Mucosa of stomach (tissue), 1 donor: ENCODE measurements around the gene RADIL.

Experiments used
- H3K27me3 ChIP-seq: one replicate; pipeline ENCODE4 v1.7.0; 2013; ENCODE audit warnings: mild to moderate bottlenecking, low read length; ENCODE audit not compliant: control insufficient read depth, insufficient read depth
- H3K36me3 ChIP-seq: one replicate; pipeline ENCODE4 v1.7.0; 2013; ENCODE audit warnings: low read length; ENCODE audit not compliant: control insufficient read depth, insufficient read depth
- H3K4me1 ChIP-seq: one replicate; pipeline ENCODE4 v1.7.0; 2013; ENCODE audit warnings: mild to moderate bottlenecking, low read length; ENCODE audit not compliant: control insufficient read depth, insufficient read depth
- H3K4me3 ChIP-seq: one replicate; pipeline ENCODE4 v1.7.0; 2013; ENCODE audit warnings: low read length
- H3K9ac ChIP-seq: one replicate; pipeline ENCODE4 v1.7.0; 2013; ENCODE audit warnings: mild to moderate bottlenecking, low read length, moderate library complexity
- H3K9me3 ChIP-seq: one replicate; pipeline ENCODE4 v1.7.0; 2013; ENCODE audit warnings: mild to moderate bottlenecking, low read length, moderate library complexity; ENCODE audit not compliant: control insufficient read depth
- donor health status: Pancreatic carcinoma.

Gene RADIL

DNA sequence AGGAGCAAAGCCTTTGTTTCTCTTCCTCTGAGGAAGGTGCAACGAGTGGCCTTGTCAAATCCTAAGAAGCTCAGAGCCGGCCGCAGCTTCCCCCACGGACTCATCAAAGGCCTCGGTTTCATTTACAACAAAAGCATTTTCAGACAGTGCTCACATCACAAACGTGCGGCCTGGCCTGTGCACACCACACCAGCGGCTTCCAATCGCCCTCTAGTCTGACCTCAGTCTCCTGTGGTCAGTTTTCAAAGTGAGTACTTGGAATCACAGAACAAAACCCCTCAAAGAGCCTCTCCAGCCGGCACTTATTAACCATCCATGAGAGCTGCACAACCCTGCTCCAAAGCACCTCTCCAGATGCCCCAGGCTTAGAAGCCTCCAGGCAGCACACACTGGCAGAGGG, 3.3 kb downstream of the RADIL start:
- Histone ChIP-seq H3K36me3 (no peaks in the 10 kb centered on the region), H3K4me3 (no peak overlapping the region), H3K9ac (no peak overlapping the region), H3K4me1 (peaks cover 5% of the 10 kb centered on the region), H3K27me3 (peaks cover 24% of the 10 kb centered on the region), H3K9me3 (no peaks in the 10 kb centered on the region)

DNA sequence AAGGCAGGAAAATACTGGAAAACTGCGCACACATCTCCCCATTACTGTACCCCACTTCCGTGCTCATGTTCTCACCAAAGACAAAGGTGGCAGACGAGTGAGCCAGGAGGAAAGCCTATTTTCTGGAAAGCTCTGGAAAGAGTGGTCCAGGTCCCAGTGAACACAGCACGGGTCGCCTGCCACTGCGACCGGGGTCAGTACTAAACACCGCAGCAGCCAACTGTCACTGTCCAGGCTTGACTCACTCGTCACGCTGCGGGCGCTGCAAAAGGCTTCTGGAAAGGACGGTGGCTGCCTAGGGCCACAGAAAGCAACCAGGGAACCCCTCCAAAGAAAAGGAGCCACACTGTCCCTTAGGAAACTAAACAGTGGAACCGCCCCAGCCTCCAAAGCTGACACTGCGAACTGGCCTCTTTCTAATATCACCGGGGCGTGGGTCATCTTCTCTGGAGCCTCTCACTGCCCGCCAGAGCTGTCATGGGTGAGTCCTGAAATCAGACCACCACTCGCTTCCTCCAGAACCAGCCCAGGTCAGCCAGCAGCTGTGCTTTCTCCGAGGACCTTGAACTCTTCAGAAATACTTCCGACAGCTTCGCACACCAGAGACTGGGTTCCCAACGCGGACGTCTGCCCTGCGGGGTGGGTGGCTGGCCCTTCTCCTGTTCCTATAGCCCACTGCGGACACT, 4.0 kb downstream of the RADIL start:
- Histone ChIP-seq H3K27me3 (peaks cover 23% of the 10 kb centered on the region), H3K4me1 (peaks cover 5% of the 10 kb centered on the region), H3K4me3 (no peak overlapping the region), H3K9ac (no peak overlapping the region), H3K36me3 (no peaks in the 10 kb centered on the region), H3K9me3 (no peaks in the 10 kb centered on the region)

DNA sequence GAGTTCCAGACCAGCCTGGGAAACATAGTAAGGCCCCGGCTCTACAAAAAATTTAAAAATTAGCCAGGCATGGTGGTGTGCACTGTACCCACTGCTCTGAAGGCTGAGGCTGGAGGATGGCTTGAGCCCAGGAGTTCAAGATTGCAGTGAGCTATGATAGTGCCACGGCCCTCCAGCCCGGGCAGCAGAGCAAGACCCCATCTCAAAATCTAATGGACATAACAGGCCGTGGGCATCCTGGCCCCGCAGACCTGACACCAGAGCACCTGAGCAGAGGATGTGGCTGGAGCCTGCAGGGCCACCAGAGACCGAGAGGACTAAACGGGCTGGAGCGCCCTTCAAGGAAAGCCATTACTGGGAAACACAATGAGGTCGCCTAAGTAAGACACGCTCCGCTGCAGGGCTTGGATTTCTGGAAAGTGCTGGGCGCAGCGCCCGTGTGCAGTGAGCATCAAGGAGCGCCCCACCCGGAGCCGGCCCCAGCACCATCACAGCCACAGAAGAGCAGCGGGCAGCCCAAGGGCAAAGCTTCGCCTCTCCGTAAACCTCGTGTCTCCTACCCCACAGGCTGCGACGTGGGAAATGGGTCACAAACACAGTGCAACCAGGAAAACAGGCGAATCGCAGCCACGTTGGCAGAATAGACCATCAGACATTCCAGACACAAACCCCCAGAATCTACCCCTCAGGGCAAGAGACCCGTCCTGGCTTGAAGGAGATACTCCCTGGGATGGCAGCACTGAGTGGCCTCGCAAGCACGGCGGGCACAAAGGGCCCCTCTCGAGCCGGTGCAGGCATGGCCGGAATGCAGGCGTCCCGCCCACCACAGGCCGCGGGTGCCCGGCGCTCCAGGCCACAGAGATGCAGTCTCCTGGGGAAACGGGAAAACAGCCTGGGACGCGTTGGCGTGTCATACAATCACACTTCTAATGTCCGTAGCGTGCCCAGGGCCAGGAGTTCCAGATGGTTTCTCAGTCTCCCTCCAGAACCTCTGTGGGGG, 4.9 kb downstream of the RADIL start:
- Histone ChIP-seq H3K27me3 (peaks cover 19% of the 10 kb centered on the region), H3K9ac (no peak overlapping the region), H3K9me3 (no peaks in the 10 kb centered on the region), H3K36me3 (no peaks in the 10 kb centered on the region), H3K4me3 (no peak overlapping the region), H3K4me1 (peaks cover 5% of the 10 kb centered on the region)

DNA sequence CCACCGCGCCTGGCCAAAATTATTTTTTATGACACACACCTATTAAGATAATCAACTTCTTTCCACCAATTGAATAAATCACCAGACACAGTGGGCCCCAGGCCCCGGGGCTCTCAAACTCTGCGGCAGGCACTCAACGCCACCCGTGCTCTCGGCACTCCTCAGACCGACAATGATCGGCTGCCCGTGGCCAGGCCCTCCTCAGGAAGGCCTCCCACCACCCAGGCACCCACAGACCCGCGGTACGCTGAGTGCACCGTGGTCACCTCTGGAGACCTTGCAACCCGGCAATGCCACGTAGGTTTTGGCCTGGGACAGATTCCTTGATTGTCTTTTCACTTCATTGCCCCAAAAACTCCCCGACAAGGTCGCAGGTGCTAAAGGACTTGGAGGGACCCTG, 6.9 kb downstream of the RADIL start:
- no peak overlapping the region for H3K9ac ChIP-seq
- no peaks in the 10 kb centered on the region for H3K27me3 ChIP-seq
- H3K9me3 ChIP-seq = no peaks in the 10 kb centered on the region
- no peak overlapping the region for H3K4me3 ChIP-seq
- no peaks in the 10 kb centered on the region for H3K4me1 ChIP-seq
- no peaks in the 10 kb centered on the region for H3K36me3 ChIP-seq

DNA sequence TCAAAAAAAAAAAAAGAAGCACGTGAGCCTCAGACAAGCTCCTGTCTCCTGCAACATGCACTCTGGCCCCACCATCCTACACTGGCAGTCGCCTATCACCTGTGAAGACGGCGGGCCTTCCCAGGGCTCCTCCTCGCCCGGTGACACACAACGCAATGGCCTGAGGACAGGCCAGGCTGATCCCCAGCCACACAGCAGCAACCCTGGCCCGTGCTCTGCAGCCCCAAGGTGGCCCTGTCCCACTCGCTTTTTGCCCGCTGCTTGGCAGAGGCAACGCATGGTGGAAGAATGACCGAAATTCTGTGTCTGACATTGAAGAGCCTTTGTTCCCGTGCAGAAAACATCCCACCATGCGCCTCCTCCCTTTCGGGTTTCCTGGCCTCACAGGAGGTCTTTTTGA, 8.1 kb downstream of the RADIL start:
- Histone ChIP-seq H3K9ac (no peak overlapping the region), H3K4me1 (no peaks in the 10 kb centered on the region), H3K4me3 (no peak overlapping the region), H3K9me3 (no peaks in the 10 kb centered on the region), H3K27me3 (no peaks in the 10 kb centered on the region), H3K36me3 (no peaks in the 10 kb centered on the region)

DNA sequence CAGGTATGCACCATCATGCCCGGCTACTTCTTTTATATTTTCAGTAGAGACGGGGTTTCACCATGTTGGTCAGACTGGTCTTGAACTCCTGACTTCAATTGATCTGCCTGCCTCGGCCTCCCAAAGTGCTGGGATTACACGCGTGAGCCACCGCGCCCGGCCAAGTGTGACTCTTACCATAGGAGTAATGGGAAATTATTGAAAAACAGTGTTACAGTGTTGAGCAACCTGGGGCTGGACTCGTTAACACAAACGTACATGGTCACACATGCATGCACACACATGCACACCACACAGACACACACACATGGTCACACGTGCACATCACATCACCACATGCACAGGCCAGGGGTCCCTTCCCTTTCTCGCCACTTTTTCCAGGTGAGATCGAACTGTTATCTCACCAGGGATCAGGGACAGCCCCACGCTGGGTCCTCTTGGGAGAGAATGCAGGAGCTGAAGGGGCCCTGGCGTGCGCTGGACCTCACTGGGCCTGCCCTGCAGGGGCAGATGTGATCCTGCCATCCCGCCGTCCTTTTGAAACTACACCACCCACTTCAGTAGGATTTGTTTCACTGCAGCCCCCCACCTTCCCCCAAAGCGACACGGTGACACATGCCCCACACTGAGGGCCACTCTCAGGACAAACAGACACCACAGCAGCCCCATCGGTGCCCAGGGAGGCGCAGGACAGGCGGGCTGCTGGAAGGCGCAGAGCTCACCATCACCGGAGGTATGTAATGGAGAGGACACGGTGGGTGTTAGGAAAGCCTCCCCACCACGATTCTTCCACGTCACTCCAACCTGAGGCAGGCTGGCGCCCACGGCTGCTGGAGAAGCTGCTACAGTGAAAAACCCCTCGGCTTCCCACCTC, 10.2 kb downstream of the RADIL start:
- Histone ChIP-seq H3K4me3 (no peak overlapping the region), H3K9ac (no peak overlapping the region), H3K9me3 (no peaks in the 10 kb centered on the region), H3K36me3 (no peaks in the 10 kb centered on the region), H3K4me1 (no peaks in the 10 kb centered on the region), H3K27me3 (no peaks in the 10 kb centered on the region)

DNA sequence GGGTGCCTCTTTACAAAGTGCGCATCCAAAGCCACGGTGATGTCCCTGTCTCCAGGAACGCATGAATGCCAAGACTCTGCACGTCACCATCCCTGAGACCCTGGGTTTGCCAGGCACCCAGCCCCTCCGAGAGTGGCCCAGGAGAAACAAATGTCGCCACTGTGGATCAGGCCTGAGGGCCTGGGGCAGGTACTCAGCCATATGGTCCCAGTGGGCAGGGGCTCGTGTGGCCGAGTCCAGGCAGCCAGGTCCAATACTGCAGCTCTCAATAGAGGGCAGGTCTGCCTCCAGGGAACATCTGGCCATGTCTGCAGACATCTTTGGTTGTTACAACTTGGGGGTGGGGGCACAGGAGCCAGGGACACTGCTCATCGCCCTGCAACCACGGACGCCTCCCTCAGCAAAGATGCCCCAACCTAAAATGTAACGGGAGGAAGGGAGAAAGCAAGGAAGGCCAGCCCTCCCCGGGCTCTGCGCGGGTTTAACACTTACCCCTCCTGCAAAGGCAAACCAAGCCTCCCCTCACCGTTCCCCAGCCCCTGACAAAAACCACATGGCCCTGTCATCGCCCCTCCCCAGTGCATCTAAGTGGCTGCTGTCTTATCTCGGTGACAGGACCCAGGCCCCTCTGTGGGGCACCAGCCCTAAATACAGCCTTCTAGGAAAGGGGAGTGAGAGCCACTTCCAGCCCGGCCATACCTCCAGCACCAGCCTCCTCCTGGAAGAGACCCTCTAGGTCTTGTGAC, 11.4 kb downstream of the RADIL start:
- H3K4me1 ChIP-seq = no peaks in the 10 kb centered on the region
- H3K27me3 ChIP-seq = no peaks in the 10 kb centered on the region
- no peak overlapping the region for H3K9ac ChIP-seq
- H3K36me3 ChIP-seq = no peaks in the 10 kb centered on the region
- no peaks in the 10 kb centered on the region for H3K9me3 ChIP-seq
- H3K4me3 ChIP-seq = no peak overlapping the region

DNA sequence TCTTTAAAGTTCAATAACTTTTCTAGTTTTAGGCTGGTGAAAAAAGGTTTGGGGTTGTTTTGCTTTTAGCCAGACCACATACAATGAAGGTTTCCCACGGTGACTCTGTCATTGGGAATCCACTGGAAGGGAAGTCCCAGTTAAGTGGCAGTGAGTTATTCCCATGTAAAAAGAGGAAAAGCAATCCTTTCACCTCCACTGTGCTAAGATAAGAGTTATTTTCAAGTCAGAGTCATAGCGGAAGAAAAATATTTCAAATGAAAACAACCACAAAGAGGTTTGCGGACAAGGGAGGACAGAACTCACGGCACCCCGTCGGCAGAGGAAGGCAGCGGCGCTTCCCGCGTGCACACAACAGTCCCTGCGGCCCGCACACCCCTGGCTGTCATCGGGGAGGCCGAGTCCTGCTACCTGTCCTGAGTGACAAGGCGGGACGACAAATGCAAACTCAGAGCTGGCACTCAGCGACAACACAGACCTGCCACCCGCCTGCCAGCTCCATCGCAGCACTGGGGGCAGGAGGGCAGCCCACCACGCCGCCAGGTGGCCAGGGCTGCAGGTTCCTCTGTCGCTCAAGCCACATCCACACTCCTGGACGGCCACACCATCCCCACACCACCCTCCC, 12.3 kb downstream of the RADIL start:
- Histone ChIP-seq H3K4me1 (no peaks in the 10 kb centered on the region), H3K9ac (no peak overlapping the region)

DNA sequence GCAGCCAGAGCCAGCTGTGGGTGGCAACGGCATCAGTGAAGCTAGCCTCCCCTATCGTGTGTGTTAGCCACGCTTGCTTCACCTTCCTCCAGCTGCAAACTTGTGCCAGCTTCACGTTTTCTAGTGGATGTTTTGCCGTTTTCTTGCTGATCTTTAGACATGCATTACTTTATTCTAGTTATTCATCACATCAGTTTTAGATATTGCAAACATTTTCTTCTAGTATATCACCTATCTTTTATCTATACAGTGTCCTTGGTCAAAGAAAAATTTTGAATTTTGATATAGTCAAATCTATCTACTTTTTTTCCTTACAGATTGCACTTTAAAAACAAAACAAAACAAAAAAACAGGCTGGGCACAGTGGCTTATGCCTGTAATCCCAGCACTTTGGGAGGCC, 15.0 kb downstream of the RADIL start:
- Histone ChIP-seq H3K36me3 (no peaks in the 10 kb centered on the region), H3K4me3 (no peak overlapping the region), H3K9ac (no peak overlapping the region), H3K4me1 (no peaks in the 10 kb centered on the region), H3K27me3 (no peaks in the 10 kb centered on the region), H3K9me3 (no peaks in the 10 kb centered on the region)

More for the DNA sequence above, 12.3 kb downstream of the RADIL start:
- Histone ChIP-seq H3K27me3 (no peaks in the 10 kb centered on the region), H3K9me3 (no peaks in the 10 kb centered on the region), H3K4me3 (no peak overlapping the region), H3K36me3 (no peaks in the 10 kb centered on the region)

DNA sequence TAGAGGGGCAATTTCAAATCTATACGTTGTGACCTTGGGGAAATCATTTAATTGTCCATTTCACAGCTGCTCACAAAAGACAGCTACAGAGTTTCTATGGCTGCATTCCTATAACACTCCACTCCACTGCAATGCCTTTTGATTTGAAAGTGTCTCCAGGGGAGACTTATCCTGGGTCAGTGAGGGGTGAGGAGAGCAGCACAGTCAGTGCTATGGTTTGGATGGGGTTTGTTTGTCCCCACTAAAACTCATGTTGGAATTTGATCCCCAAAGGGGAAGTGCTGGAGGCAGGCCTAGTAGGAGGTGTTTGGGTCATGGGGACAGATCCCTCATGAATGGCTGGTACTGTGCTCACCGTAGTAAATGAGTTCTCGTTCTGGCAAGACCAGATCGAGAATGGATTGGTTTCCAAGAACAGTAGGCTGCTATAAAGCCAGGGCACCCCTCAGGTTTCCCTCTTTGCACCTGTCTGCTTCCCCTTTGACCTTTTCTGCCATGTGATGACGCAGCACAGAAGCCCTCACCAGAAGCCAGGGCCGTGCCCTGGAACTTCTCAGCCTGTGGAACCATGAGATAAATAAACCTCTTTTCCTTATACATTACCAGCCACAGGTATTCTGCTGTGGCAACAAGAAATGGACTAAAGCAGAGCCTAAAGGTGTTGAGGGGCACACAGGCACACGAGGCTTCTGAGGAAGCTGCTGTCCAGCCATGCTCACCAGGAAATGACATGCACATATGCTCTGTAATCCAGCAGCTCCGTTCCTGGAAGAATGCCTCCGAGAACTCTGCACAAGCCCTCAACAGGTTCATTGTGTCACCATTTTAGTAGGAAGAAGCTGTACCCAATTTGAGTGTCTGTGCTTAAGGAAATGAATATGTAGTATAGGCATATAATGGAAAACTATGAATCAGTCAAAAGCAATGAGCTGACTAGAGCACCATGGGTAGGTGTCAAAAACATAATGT, 16.7 kb downstream of the RADIL start:
- H3K4me3 ChIP-seq = no peak overlapping the region
- no peaks in the 10 kb centered on the region for H3K9me3 ChIP-seq
- no peaks in the 10 kb centered on the region for H3K4me1 ChIP-seq
- peaks cover 5% of the 10 kb centered on the region for H3K27me3 ChIP-seq
- H3K9ac ChIP-seq = no peak overlapping the region
- no peaks in the 10 kb centered on the region for H3K36me3 ChIP-seq
